Measurements from ENCODE around the gene TMPRSS11A.

GRCh38 chr4:67891645-67892044, 71.6 kb downstream of the TMPRSS11A start:
- no peak for TF ChIP-seq EZH2 (IDR thresholded peaks at IDR 0.05)
- no peak for TF ChIP-seq POLR2AphosphoS5 (IDR thresholded peaks at IDR 0.05; ENCODE audit: borderline replicate concordance, low read depth, low read length)
- TF ChIP-seq FOXP2 (optimal IDR thresholded peaks at IDR 0.05; ENCODE audit: control extremely low read depth, extremely low read length, insufficient read depth): no peak
